Measurements from ENCODE around the gene KCNH8. TPM values are rescaled to one million over a fixed set of nuclear protein-coding genes. Genes with fewer than 3 reads are reported as not detected.

The KCNH8 gene
- total RNA-seq, 1 experiment from 2014 or later = 0.12 TPM

DNA sequence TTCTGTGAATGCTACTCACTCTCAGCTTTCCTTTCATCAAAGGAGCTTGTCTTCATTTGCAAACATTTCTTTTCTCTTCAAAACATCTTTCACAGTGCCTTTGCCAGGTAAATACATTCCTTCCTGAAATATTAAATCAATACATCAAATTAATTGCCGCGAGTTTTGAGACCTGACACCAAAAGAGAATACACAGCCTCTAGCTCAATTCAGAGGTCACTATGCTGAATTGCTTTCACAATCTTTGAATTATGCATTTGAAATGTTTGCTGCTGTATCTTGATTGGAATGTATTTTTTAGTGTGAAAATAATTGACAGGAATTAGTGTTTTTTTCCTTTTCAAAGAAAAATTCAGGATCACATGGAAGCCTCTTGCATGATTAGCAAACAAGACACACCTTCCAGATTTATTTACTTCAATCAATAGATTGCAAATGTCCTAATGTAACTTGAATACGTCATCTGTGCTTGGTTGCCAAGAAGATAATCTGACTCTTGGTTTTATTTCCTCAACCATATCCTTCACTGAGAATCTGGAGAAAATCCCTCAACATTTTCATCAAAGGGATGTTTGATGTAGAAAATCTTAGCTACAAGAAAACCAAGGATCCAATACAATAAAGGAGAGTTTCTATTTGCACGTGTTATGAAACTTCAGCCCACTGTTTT, 83.6 kb downstream of the KCNH8 start:
- DNase-seq (ENCODE audit: low read depth, low spot score) (no peak), ATAC-seq (no peak)
- Histone ChIP-seq H3K36me3 (ENCODE audit: control insufficient read depth in 1 of 2, insufficient read depth in 2 of 2, low read length in 2 of 2) (no peaks in the 10 kb centered on the region), H3K4me3 (replicated peaks in 1 of 2; ENCODE audit: low read depth in 1 of 2, low read length in 2 of 2) (no peak overlapping the region), H3K4me2 (ENCODE audit: low read length) (no peak overlapping the region), H4K20me1 (ENCODE audit: insufficient read depth) (no peaks in the 10 kb centered on the region), H3K27ac (ENCODE audit: low read depth, low read length) (no peak overlapping the region), H3K4me1 (ENCODE audit: control insufficient read depth in 1 of 2, insufficient read depth in 2 of 2, low read length in 2 of 2) (no peaks in the 10 kb centered on the region), H3K9me3 (ENCODE audit: control insufficient read depth in 1 of 2, insufficient read depth in 1 of 2, low read depth in 1 of 2, low read length in 2 of 2) (peaks cover 0 to 8% of the 10 kb centered on the region in 2 experiments; a peak in 2 of 4 replicates), H3K9me2 (ENCODE audit: insufficient read depth) (no peaks in the 10 kb centered on the region), H3K27me3 (ENCODE audit: insufficient read depth, low read length) (no peaks in the 10 kb centered on the region), H3K79me2 (ENCODE audit: insufficient read depth, low read length) (no peaks in the 10 kb centered on the region), H3K9ac (ENCODE audit: low read length) (no peak overlapping the region), H2AFZ (ENCODE audit: low read depth, low read length, poor library complexity, severe bottlenecking) (no peak overlapping the region)
- CTCF ChIA-PET = no interaction called here
- intact Hi-C loops (cut with micrococcal nuclease) = no loop called here
- TF ChIP-seq, protein P1, sequence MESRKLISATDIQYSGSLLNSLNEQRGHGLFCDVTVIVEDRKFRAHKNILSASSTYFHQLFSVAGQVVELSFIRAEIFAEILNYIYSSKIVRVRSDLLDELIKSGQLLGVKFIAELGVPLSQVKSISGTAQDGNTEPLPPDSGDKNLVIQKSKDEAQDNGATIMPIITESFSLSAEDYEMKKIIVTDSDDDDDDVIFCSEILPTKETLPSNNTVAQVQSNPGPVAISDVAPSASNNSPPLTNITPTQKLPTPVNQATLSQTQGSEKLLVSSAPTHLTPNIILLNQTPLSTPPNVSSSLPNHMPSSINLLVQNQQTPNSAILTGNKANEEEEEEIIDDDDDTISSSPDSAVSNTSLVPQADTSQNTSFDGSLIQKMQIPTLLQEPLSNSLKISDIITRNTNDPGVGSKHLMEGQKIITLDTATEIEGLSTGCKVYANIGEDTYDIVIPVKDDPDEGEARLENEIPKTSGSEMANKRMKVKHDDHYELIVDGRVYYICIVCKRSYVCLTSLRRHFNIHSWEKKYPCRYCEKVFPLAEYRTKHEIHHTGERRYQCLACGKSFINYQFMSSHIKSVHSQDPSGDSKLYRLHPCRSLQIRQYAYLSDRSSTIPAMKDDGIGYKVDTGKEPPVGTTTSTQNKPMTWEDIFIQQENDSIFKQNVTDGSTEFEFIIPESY (IDR thresholded peaks at IDR 0.05; ENCODE audit: extremely low read depth, insufficient replicate concordance, low read length) = no peak
- TF ChIP-seq YY1 (IDR thresholded peaks at IDR 0.05; ENCODE audit: extremely low read depth, insufficient replicate concordance, low read depth, low read length) (no peak), SP1 (IDR thresholded peaks at IDR 0.05; ENCODE audit: low read depth) (no peak), FOSL1 (IDR thresholded peaks at IDR 0.05; ENCODE audit: low read depth) (no peak), JUND (IDR thresholded peaks at IDR 0.05) (no peak), ZFX (IDR thresholded peaks at IDR 0.05) (no peak), POLR2A (IDR thresholded peaks at IDR 0.05; ENCODE audit: borderline replicate concordance, extremely low read depth, insufficient read depth, insufficient read length) (no peak), ZNF274 (IDR thresholded peaks at IDR 0.05; ENCODE audit: low read depth, low read length) (no peak), CBX3 (IDR thresholded peaks at IDR 0.05; ENCODE audit: low read depth) (no peak), SRF (IDR thresholded peaks at IDR 0.05; ENCODE audit: low read depth) (no peak), TCF7L2 (IDR thresholded peaks at IDR 0.05; ENCODE audit: borderline replicate concordance, extremely low read depth, insufficient read depth, insufficient read length) (no peak), RAD21 (IDR thresholded peaks at IDR 0.05; ENCODE audit: low read depth) (no peak), EZH2phosphoT487 (IDR thresholded peaks at IDR 0.05; ENCODE audit: borderline replicate concordance) (no peak), EGR1 (IDR thresholded peaks at IDR 0.05; ENCODE audit: low read depth) (no peak)
- TF ChIP-seq, protein P2, sequence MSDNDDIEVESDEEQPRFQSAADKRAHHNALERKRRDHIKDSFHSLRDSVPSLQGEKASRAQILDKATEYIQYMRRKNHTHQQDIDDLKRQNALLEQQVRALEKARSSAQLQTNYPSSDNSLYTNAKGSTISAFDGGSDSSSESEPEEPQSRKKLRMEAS (IDR thresholded peaks at IDR 0.05) = no peak
- TF ChIP-seq, protein P3, sequence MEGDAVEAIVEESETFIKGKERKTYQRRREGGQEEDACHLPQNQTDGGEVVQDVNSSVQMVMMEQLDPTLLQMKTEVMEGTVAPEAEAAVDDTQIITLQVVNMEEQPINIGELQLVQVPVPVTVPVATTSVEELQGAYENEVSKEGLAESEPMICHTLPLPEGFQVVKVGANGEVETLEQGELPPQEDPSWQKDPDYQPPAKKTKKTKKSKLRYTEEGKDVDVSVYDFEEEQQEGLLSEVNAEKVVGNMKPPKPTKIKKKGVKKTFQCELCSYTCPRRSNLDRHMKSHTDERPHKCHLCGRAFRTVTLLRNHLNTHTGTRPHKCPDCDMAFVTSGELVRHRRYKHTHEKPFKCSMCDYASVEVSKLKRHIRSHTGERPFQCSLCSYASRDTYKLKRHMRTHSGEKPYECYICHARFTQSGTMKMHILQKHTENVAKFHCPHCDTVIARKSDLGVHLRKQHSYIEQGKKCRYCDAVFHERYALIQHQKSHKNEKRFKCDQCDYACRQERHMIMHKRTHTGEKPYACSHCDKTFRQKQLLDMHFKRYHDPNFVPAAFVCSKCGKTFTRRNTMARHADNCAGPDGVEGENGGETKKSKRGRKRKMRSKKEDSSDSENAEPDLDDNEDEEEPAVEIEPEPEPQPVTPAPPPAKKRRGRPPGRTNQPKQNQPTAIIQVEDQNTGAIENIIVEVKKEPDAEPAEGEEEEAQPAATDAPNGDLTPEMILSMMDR (IDR thresholded peaks at IDR 0.05 in 2 of 3, conservative IDR thresholded peaks at IDR 0.05 in 1 of 3; ENCODE audit: borderline replicate concordance in 1 of 3, insufficient read depth in 1 of 3, low read depth in 2 of 3, low read length in 2 of 3) = no peak
- no TSS peak for BruUV-seq (replicated peaks)
- RAD21 ChIA-PET (ENCODE audit: low non-redundant PET in 1 of 2, low total read pairs in 2 of 2, uncharacterized antibody in 2 of 2, unreplicated experiment in 2 of 2) = no interaction called here
- POLR2A ChIA-PET = no interaction called here

Measured in HCT116 (cell line).